HepG2 (cell line): ENCODE data around the gene UBXN2A. TPM values are rescaled to one million over a fixed set of nuclear protein-coding genes. Genes with fewer than 3 reads are reported as not detected.

Experiments used
- GATAD2A ChIP-seq: IDR thresholded peaks from 2 replicates; pipeline ENCODE4 v1.6.1; 2016
- GLI4 ChIP-seq: sonication (generic); formaldehyde crosslinking; IDR thresholded peaks from 2 replicates; pipeline ENCODE4 v1.5.1; 2020; ENCODE audit warnings: missing genetic modification reagents, mild to moderate bottlenecking, moderate library complexity, borderline replicate concordance
- HDAC1 ChIP-seq: sonication (generic); formaldehyde crosslinking; IDR thresholded peaks from 2 replicates; pipeline ENCODE4 v1.5.1; 2020; ENCODE audit warnings: mild to moderate bottlenecking, missing genetic modification reagents
- HOXA7 ChIP-seq: sonication (generic); formaldehyde crosslinking; IDR thresholded peaks from 2 replicates; pipeline ENCODE4 v1.8.1; 2022; ENCODE audit warnings: mild to moderate bottlenecking, missing genetic modification reagents, moderate library complexity
- MEIS1 ChIP-seq: sonication (generic); formaldehyde crosslinking; IDR thresholded peaks from 2 replicates; pipeline ENCODE4 v1.9.0; 2021; ENCODE audit warnings: mild to moderate bottlenecking, missing genetic modification reagents, moderate library complexity, borderline replicate concordance
- MZF1 ChIP-seq: sonication (generic); formaldehyde crosslinking; IDR thresholded peaks from 2 replicates; pipeline ENCODE4 v1.8.1; 2023; ENCODE audit warnings: mild to moderate bottlenecking, missing genetic modification reagents, borderline replicate concordance
- PHB2 ChIP-seq: fragments of 450-650 bp; IDR thresholded peaks from 2 replicates; pipeline ENCODE4 v1.6.1; 2018; ENCODE audit not compliant: partially characterized antibody
- SIN3B ChIP-seq: fragments of 150-350 bp; IDR thresholded peaks from 2 replicates; pipeline ENCODE4 v1.6.1; 2014; ENCODE audit warnings: low read length
- SMAD1 ChIP-seq: sonication (generic); formaldehyde crosslinking; IDR thresholded peaks from 2 replicates; pipeline ENCODE4 v1.4.0; 2020; ENCODE audit warnings: missing genetic modification reagents, low read depth, mild to moderate bottlenecking, borderline replicate concordance
- SYNCRIP ChIP-seq: fragments of 200-400 bp; formaldehyde crosslinking; IDR thresholded peaks from 2 replicates; pipeline ENCODE4 v1.6.1; 2018; ENCODE audit warnings: mild to moderate bottlenecking, low read depth, low read length; ENCODE audit not compliant: insufficient read depth
- ZBTB7A ChIP-seq: sonication (generic); formaldehyde crosslinking; IDR thresholded peaks from 2 replicates; pipeline ENCODE4 v1.8.0; 2022; ENCODE audit warnings: mild to moderate bottlenecking, missing genetic modification reagents
- ZFP36L1 ChIP-seq: sonication (generic); formaldehyde crosslinking; IDR thresholded peaks from 2 replicates; pipeline ENCODE4 v1.8.0; 2022; ENCODE audit warnings: mild to moderate bottlenecking, missing genetic modification reagents, moderate library complexity
- ZNF12 ChIP-seq: sonication (generic); formaldehyde crosslinking; IDR thresholded peaks from 2 replicates; pipeline ENCODE4 v1.5.0; 2020; ENCODE audit warnings: missing genetic modification reagents
- ZNF205 ChIP-seq: IDR thresholded peaks from 2 replicates; pipeline ENCODE4 v1.6.1; 2018; ENCODE audit warnings: missing biosample characterization, missing genetic modification reagents
- ZNF282 ChIP-seq: fragments of 450-650 bp; IDR thresholded peaks from 2 replicates; pipeline ENCODE4 v1.6.1; 2018; ENCODE audit not compliant: partially characterized antibody
- ZNF564 ChIP-seq: sonication (generic); formaldehyde crosslinking; IDR thresholded peaks from 2 replicates; pipeline ENCODE4 v1.8.1; 2023; ENCODE audit warnings: mild to moderate bottlenecking, missing genetic modification reagents
- ZNF614 ChIP-seq: IDR thresholded peaks from 2 replicates; pipeline ENCODE4 v1.6.1; 2018; ENCODE audit warnings: missing biosample characterization, missing genetic modification reagents, inconsistent platforms, borderline replicate concordance
- ZNF687 ChIP-seq: sonication (generic); formaldehyde crosslinking; IDR thresholded peaks from 2 replicates; pipeline ENCODE4 v1.5.1; 2020; ENCODE audit warnings: mild to moderate bottlenecking, missing genetic modification reagents, moderate library complexity
- ZNF746 ChIP-seq: sonication (generic); formaldehyde crosslinking; IDR thresholded peaks from 2 replicates; pipeline ENCODE4 v1.8.0; 2022; ENCODE audit warnings: mild to moderate bottlenecking, missing genetic modification reagents
- polyA plus RNA-seq, 8 experiments: library from polyadenylated mRNA; depleted of rRNA in 3 of 8; stranded (reverse) in 7 of 8; unstranded in 1 of 8; fragments of >200 nt; fragmentation: Illumina TruSeq in 4 of 8; extraction: Trizol in 4 of 8; gene quantifications; 2 replicates each; pipeline versions ENCODE4 v1.2.1 to v1.2.3, GENCODE V29; 2011 to 2016; ENCODE audit warnings: low read depth in 4 of 8, missing spikeins in 1 of 8, mixed read lengths in 1 of 8; ENCODE audit not compliant: insufficient read depth in 1 of 8
- total RNA-seq, 5 experiments: library from RNA; depleted of rRNA; stranded (reverse); fragments of >200 nt; fragmentation: Illumina TruSeq; extraction: Trizol; gene quantifications; 2 replicates each; pipeline ENCODE4 v1.2.3, GENCODE V29; 2016; ENCODE audit warnings: low read depth in 1 of 5
- TF ChIP-seq, protein P1 (sequence below): sonication (generic); formaldehyde crosslinking; IDR thresholded peaks from 2 replicates; pipeline ENCODE4 v1.5.0; 2020; ENCODE audit warnings: mild to moderate bottlenecking, missing genetic modification reagents
- TF ChIP-seq, protein P2 (sequence below): sonication (generic); formaldehyde crosslinking; IDR thresholded peaks from 2 replicates; pipeline ENCODE4 v1.9.0; 2021; ENCODE audit warnings: mild to moderate bottlenecking, missing genetic modification reagents

Gene UBXN2A
- total and polyA plus RNA-seq, 2 of the 13 experiments (the other 11 are each of a cell fraction or from before 2014, with no cell fraction given): 8.3 to 20.9 TPM

GRCh38 chr2:24016376-24016761, 76.1 kb downstream of the UBXN2A start (continued):
- TF ChIP-seq HOXA7 (no peak), SMAD1 (no peak), ZNF687 (CRISPR knock-in tag) (peak; percentile 75), ZNF282 (no peak), ZNF12 (CRISPR knock-in tag) (no peak), GATAD2A (CRISPR knock-in tag) (no peak), SYNCRIP (no peak), ZFP36L1 (CRISPR knock-in tag) (no peak), GLI4 (CRISPR knock-in tag) (0 out of 2 replicates have a peak, but pooled peaks have one; percentile 40), HDAC1 (CRISPR knock-in tag) (no peak), SIN3B (no peak), ZNF205 (CRISPR knock-in tag) (no peak), ZNF564 (CRISPR knock-in tag) (no peak), MZF1 (CRISPR knock-in tag) (no peak), ZNF746 (CRISPR knock-in tag) (no peak), PHB2 (no peak), MEIS1 (CRISPR knock-in tag) (no peak), ZBTB7A (CRISPR knock-in tag) (no peak), ZNF614 (CRISPR knock-in tag) (no peak)
- TF ChIP-seq, protein P1, sequence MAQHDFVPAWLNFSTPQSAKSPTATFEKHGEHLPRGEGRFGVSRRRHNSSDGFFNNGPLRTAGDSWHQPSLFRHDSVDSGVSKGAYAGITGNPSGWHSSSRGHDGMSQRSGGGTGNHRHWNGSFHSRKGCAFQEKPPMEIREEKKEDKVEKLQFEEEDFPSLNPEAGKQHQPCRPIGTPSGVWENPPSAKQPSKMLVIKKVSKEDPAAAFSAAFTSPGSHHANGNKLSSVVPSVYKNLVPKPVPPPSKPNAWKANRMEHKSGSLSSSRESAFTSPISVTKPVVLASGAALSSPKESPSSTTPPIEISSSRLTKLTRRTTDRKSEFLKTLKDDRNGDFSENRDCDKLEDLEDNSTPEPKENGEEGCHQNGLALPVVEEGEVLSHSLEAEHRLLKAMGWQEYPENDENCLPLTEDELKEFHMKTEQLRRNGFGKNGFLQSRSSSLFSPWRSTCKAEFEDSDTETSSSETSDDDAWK: no peak
- TF ChIP-seq, protein P2, sequence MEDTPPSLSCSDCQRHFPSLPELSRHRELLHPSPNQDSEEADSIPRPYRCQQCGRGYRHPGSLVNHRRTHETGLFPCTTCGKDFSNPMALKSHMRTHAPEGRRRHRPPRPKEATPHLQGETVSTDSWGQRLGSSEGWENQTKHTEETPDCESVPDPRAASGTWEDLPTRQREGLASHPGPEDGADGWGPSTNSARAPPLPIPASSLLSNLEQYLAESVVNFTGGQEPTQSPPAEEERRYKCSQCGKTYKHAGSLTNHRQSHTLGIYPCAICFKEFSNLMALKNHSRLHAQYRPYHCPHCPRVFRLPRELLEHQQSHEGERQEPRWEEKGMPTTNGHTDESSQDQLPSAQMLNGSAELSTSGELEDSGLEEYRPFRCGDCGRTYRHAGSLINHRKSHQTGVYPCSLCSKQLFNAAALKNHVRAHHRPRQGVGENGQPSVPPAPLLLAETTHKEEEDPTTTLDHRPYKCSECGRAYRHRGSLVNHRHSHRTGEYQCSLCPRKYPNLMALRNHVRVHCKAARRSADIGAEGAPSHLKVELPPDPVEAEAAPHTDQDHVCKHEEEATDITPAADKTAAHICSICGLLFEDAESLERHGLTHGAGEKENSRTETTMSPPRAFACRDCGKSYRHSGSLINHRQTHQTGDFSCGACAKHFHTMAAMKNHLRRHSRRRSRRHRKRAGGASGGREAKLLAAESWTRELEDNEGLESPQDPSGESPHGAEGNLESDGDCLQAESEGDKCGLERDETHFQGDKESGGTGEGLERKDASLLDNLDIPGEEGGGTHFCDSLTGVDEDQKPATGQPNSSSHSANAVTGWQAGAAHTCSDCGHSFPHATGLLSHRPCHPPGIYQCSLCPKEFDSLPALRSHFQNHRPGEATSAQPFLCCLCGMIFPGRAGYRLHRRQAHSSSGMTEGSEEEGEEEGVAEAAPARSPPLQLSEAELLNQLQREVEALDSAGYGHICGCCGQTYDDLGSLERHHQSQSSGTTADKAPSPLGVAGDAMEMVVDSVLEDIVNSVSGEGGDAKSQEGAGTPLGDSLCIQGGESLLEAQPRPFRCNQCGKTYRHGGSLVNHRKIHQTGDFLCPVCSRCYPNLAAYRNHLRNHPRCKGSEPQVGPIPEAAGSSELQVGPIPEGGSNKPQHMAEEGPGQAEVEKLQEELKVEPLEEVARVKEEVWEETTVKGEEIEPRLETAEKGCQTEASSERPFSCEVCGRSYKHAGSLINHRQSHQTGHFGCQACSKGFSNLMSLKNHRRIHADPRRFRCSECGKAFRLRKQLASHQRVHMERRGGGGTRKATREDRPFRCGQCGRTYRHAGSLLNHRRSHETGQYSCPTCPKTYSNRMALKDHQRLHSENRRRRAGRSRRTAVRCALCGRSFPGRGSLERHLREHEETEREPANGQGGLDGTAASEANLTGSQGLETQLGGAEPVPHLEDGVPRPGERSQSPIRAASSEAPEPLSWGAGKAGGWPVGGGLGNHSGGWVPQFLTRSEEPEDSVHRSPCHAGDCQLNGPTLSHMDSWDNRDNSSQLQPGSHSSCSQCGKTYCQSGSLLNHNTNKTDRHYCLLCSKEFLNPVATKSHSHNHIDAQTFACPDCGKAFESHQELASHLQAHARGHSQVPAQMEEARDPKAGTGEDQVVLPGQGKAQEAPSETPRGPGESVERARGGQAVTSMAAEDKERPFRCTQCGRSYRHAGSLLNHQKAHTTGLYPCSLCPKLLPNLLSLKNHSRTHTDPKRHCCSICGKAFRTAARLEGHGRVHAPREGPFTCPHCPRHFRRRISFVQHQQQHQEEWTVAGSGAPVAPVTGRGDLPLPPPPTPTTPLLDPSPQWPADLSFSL (CRISPR knock-in tag): no peak
